Inflammatory macrophage (primary cell): Measurements from ENCODE around the gene MST1.
A peak's percentile ranks its signal among the peaks of the same experiment; 100 is the strongest.
"Not testable (repeated sequence)": the region's sequence is repeated elsewhere in the genome, so short reads cannot be mapped to it uniquely, and the experiment has no call there.

ENCODE experiments used
- DNase-seq, 2 donors: peaks; one replicate each; pipeline ENCODE4 v3.0.0-alpha.2; 2020 to 2022

The MST1 gene

DNA sequence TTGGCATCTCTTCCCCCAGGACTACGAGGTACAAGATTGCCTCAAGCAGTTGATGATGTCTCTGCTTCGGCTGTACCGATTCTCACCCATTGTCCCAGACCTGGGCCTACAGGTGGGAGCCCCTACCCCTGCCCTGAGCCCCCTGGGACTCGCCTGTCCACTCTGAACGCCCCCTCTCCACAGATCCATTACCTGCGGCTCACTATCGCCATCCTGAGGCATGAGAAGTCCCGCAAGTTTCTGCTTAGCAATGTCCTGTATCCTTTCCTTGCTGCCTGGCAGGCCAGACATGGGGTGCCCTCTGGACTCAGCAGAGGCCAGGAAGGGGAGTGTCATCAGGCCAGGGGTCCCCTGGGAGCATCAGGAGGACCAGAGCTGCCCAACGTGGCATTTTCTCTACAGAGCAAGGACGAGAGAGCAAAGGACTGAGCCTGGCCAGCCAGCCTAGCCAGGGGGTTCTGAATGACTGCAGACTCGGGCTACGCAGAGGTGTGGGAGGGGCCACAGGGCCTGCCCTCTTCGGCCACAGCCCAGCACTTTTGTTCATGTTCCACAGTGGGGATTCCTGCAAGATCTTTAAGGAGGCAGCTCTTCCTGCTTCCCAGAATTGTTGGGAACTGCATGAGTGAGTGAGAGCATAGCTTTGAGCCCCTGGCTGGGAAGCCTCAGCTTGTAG lies 11.3 kb upstream of the MST1 start:
- DNase-seq, result no peak

DNA sequence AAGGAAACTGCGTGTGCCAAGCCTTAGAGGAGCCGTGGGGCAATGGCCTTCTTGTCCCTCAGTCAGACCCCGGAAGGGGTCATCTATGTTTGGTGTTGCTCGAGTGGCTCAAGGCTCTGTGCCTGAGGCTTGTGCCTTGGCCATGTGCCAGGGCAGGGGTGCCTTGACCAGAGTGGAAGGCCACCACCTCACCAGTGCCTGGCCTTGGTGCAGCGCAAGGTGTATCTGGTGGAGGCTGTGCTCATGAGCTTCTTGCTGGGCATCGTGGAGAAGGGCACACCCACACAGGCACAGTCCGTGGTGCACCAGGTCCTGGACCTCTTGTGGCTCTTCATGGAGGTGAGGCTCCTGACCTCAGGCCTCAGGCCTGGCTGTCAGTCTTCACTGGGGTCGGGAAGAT lies 10.7 kb upstream of the MST1 start:
- no peak for DNase-seq

DNA sequence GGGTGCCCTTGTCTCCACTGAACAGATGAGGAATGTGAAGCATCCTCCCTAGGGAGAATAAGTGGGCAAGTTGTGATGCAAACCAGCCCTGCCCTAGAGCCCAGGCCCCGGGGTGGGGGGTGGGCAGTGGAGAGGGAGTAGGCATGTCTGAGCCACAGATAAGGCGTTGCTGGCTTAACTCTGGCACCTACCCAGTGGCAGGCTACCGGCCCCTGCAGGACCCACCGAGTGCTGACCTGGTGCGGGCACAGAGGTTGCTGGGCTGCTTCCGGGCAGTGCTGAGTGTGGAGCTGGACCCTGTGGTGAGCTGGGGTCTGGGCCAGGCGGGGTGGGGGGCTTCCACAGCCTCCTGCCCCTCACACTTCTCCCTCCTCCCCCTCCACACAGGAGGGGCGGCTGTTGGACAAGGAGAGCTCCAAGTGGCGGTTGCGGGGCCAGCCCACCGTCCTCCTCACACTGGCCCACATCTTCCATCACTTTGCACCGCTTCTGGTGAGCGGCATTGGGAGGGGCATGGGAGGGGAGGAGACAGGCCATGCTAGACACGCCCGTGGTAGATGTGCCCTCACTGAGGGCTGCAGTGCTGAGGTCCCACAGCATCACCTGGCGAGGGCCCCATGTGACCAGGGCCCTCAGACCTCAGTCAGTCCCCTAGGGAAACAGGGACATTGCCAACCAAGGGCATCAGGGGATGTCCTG lies 10.2 kb upstream of the MST1 start:
- DNase-seq, result no peak

DNA sequence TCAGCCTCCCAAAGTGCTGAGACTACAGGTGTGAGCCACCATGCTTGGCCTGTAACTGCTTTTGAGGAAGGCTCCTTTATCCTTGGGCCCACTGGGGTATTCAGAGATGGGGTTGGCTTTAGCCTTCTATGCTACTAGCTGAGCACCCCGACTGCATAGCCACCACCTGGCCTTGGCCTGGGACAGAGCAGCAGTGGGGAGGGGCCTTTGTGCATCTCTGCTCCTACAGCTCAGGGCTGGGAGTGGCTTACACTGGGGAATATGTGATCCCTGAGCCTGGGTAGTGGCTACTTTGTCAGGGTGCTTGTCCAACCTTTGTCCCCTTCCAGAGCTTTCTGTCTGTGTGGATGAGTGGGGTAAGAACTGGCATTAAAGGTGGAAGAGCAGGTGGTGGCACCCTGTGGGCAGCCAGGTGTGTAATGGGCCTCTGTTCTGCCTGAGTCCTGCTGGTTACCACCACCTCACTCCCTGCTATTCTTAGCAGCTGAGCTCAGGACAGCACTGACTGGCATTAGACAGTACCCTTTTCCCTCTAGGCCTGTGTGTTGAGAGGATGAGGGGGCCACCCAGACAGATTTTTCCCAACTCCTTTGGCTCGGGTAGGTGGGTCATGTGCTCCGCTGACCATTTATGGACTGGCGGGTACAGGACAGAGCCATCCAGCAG lies 6.2 kb upstream of the MST1 start:
- DNase-seq, result not testable (repeated sequence)

DNA sequence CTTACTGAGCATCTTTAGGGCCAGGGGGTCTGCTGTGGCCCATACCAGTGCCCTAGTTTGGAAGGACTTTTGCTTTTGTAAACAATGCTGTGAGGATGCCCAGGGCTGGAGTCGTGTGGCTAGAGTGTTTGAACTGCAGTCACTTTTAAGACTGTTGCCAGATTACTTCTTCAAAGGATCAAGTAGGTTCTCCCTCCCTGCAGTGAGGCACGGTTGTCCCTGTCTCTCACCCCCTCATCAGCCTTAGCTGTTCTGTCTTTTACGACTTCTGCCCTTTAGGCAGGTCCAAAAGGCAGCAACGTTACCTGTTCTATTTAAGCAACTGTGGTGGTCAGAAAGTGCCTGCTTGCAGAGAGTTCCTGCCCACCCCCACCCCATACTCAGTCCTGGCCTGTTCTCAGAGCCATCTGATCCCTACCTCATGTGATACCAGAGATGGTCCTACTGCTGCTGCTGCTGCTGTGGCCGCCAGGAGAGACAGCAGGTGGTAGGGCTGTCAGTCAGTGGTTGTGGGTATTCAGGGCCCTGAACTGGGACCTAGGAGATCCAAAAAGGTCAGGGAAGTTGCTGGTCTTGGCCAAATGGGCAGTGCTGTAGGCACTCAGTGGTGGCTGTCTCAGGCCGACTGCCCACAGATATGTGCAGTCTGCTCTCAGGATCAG lies 5.3 kb upstream of the MST1 start:
- not testable (repeated sequence) for DNase-seq

DNA sequence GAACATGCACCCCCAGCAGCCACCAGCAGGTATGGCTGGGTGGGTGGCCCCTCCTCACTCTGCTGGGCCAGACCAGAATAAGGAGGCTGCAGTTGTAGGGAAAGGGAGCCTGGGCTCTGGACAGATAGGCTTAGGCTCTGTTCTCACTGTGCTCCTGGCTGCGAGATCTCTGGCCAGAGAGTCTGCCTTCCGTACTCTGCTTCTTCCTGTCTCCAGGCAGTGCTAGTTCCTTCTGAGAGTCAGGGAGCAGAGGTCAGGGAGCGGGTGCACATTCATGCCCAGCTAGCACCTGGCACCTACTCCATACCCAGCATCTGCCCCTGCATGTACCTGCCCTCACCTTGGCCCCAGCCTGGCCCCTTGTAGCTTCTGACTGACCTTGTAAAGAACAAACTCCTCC lies 2.2 kb upstream of the MST1 start:
- not testable (repeated sequence) for DNase-seq

DNA sequence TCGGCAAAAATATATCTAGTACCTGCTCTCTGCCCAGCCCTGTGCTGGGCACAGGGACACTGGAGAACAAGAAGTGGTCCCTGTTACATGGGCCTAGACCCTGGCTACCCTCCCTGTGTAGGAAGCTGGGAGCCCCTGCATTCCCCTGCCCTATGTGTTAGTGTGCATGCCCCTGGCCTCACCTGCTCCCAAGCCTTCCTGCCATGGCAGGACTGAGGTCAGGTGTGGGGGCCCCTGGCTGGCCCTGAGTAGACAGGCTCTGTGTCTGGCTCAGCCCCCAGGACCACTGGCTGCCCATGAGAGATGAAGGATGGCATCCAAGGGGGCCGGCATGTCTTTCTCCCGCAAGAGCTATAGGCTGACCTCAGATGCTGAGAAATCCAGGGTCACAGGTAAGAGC lies 1.6 kb upstream of the MST1 start:
- DNase-seq, result not testable (repeated sequence)

DNA sequence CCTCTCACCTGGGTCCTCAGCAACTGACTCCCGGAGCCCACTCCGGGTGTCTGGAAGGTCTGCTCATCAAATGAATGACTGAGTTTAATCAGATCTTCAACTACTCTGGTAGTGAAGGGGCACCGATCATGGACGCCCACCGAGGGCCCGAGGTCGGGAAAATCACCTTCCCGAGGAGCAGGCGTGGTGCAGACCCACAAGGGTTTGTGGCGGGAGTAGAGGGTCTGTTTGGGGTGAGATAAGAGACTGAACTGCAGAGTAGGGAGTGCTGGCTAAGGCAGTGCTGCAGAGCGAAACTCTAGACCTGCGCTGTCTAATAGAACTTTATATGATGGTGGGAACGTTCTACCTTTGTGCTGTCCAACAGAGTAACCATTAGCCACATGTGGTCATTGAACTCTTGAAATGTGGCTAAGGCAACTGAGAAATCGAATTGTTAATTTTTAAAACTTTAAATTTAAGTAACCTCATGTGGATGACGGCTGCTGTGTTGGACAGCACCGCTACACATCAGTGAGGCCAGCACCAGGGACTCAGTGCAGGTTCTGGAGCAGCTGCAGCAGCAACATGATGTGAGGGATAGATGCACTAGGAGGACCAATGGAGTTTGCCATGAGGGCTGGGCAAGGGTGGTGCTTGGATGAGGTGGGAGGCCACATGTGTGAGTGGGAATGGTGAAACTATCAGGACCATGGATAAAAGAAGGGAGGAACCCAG lies 792 bp upstream of the MST1 start:
- DNase-seq, result not testable (repeated sequence)

DNA sequence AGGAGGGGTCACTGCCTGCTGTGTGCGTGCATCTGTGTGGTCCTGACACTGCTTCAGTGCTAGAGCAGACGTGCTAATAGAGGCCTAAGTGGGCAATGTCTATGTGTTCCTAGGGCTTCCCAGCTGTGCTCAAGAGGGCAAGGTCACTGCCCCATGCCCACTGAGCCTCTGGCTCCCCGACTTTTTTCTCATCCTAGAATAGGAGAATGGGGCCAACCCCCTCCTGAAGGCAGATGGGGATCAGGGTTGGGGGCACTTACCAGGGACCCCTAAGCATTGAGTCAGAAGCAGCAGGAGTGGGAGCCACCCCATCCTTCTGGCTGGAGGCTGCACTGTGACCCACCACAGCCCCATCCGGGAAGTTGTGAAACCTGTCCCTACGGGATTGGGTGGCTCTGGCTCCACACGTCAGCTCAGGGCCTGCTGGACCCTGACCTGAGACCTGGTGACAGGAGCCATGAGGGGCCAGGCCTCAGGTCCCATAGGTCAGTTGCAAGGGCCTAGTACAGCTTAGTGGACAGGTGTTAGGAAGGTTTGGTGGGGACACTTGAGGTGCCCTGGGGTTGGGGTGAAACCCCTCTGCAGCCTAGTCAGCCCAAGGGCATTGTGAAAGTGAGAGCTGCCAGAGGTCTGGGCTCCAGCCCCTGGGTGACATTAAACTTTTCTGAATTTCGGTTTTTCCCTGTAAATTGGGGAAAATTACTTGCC lies 782 bp downstream of the MST1 start:
- DNase-seq, result not testable (repeated sequence)

DNA sequence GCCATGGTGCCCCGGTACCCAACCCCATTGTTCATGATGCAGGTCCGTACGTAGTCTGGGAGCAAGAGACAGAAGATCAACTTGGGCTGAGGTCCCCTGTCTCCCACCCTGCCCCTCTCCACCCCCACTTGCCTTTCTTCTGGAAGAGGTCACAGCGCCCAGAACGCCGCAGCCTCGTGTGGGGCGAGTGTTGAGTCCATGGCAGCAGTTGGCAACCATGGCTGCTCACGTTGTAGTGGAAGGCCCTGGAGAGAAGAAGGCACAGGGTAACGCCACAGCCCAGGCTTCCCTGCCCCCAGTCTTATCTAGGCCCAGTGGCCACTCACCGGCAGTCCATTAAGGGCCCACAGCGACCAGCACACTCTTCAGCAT lies 1.9 kb downstream of the MST1 start:
- not testable (repeated sequence) for DNase-seq

DNA sequence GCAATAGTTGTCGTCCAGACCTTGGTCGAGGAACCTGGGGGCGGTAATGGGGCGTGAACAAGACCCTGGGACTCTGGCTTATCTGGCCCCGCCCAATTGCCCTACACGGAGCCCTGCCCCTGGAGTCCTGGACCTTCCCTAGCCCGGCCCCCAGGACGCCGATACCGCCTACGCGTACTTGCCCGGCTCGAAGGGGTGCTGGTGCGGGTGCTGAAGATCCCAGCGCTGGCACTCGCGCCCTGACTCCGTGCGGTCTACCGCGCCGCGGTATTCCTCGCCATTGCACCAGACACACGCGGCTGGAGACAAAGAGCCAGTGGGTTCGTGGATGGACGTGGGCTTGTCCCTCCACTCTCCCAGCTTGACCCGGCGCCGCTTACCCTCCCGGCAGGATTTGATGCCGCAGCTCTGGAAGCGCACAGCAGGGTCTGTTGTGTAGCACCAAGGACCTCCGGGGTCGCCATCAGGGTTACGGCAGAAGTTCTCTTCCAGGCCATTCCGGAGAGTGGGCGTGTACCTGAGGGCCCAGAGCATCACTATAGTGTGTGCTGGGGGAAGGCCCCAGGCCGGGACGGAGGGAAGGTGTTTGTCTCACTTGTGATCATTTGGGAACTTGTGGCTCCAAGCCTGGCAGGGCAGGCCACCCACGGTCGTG lies 2.4 kb downstream of the MST1 start:
- peak; percentile 28 to 58 for DNase-seq

DNA sequence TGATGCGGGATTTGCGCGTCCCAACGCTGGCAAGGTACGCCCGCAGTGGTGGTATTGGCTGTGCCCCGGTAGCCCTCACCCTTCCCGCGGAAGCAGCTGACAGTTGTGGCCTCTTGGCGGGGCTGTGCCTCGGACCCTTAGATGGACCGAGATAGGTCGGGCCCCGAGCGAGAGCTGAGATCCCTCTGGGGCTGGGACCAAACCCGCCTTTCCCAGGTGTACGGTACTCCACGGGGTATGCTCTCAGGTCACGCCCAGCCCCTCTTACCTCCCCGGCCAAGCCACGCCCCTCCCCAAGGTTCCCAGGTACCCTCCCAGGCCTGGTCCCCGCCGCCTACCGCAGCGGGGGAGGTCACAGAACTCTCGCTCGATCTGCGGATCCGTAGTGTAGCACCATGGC lies 2.9 kb downstream of the MST1 start:
- DNase-seq, result not testable (repeated sequence)

DNA sequence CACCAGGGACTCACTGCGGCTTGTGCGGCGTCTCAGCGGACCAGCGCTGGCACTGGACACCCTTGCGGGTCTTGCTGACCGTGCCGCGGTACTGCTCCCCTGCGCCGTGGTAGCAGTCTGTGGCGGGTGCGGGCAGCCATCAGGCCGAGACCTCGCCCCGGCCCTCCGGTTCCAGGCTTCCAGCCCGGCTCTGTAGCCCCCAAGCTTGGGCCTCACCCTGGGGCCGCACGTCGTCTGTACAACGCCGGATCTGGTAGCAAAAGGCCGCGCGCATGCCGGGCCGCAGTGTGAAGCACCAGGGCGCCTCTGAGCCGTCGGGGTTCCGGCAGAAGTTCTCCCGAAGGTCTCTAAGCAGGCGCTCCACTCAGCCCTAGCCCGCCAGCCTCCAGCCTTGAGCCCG lies 3.4 kb downstream of the MST1 start:
- DNase-seq, result not testable (repeated sequence)

DNA sequence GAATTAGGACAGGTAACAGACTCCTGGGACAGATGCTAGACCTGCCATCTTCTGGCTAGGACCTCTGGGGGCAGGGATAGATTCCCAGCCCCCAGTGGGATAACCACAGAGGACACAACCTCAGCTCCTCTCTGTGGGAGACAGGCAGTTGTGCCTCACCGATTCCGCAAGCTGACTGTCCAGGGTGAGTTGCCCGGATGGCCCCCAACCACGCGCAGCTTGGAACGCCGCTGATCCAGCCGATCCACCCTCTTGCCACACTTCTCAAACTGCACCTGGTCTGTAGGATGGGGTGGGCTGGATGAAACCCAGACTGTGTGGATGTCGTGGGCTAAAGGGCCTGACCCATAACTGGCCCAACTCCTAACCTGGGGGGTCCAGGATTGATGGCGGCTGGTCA lies 4.2 kb downstream of the MST1 start:
- not testable (repeated sequence) for DNase-seq

DNA sequence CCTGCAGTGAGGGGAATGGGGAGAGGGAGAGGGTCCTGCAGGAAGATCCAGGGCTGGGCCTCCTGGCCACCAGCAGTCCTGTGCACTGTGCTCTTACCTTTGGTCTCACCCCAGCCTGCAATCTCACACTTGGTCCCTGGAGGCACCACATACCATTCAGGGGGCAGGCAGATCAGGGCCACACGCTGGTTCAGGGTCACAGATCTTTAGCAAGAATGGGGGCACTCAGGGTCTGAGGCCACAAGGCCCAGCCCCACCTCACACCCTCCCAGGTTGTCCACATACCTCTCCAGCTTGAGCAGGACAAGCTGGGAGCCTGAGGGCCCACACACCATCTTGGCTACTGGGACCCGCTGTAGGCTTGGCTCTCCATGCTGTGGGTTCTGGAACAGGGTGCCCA lies 4.8 kb downstream of the MST1 start:
- not testable (repeated sequence) for DNase-seq

DNA sequence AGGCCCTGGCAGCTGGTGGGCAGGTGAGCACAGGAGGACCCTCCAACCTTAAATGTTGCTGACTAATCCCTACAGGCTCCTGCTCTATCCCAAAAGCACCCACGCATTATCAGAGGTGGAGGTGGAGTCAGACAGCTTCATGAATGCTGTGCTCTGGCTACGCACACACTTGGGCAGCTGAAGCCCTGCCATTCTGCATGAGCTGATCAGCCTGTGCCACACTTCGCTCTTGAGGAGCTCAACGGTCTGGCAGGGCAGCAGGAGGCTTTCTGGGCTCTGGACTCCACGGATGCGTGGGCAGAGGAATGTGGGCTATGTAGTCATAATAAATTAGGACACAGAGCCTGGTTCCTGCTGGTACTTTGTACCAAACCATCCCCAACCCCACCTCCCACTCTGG lies 6.1 kb downstream of the MST1 start:
- no peak for DNase-seq

DNA sequence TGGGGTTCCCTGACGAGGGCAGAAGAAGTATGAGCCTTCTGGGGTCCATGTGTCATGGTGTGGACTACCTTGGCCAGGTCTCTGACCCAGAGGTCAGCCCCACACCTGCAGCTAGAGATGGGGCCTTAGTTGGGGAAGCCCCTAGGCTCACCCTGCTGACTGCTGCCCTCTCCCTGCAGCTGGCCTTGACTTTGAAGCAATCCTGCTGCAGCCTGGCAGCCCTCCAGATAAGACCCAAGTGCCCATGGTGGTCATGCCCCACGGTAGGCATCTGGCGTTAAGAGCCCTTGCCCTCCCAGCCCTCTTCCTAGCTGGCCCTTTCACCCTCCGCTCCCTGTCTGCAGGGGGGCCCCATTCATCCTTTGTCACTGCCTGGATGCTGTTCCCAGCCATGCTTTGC lies 7.7 kb downstream of the MST1 start:
- no peak for DNase-seq

DNA sequence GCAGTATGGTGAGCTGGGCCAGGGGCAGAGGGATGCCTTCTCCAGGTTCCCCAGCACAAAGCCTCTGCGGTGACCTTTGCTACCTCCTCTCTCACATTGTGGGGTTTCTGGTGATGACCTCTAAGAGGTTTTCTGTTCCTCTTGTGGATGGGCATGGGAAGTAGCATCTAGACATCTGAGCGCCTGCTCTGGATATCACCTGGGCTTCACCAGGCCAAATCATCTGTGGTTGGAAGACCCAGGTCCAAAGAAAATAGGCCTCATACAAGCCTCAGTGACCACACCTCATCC lies 8.1 kb downstream of the MST1 start:
- no peak for DNase-seq

DNA sequence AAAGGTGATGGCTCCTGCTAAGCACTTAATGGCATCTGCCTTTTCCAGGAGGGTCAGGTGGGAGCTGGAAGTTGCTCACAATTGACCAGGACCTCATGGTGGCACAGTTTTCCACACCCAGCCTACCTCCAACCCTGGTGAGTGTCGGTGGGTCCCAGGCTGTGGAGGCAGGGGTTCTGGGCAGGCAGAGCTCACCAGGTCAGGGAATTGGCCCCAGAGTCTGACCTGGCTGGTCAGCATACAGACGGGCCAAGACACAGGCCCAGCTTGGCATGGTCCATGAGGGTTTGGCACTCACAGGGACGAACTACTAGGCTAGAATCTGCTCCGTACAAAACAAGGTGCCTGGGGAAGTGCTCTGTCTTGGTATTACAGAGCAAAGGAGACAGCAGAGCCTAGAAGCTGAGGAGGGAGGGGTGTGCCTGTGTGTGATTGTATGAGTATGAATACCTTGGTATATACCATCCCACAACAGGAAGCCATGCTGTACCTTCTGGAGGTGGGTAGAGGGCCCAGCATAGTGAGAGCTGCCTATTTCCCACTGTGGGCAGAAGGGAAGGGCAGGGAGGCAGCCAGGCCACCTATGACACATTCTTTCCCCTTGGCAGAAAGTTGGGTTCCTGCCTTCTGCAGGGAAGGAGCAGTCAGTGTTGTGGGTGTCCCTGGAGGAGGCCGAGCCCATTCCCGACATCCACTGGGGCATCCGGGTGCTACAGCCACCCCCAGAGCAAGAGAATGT lies 8.6 kb downstream of the MST1 start:
- no peak for DNase-seq

DNA sequence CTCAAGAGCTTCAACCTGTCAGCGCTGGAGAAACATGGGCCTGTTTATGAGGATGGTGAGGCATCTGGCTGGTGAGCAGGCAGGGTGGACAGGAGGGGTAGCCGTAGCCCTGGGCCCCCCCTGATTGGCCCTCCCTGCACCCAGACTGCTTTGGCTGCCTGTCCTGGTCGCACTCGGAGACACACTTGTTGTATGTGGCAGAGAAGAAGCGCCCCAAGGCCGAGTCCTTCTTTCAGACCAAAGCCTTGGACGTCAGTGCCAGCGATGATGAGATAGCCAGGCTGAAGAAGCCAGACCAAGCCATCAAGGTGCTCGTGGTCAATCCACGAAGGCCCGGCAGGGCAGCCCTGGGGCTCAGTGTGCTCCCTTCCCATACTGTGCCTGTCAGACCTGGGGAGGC lies 13.4 kb downstream of the MST1 start:
- no peak for DNase-seq

DNA sequence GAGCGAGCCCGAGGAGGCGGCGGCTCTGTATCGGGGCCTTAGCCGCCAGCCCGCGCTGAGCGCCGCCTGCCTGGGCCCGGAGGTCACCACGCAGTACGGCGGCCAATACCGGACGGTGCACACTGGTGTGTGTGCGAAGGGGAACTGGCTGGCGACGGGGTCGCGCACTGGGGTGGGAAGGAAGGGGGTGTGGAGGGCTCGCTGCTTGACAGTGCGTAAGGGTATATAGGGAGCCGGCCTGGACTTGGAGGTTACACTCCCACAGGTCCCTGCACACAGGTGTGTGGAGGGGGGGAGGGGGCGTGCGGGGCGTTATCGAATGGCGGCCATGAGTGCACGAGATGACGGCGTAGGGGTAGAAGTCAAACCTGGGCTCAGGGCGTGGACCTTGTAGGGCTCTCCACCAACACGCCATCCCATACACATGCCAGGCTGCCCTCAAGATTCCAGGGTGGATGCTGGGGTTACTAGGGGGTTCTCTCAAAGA lies 14.7 kb downstream of the MST1 start:
- DNase-seq, result no peak
